ENCODE data around the gene PPP2R1A. TPM values are rescaled to one million over a fixed set of nuclear protein-coding genes. Genes with fewer than 3 reads are reported as not detected.
A peak's percentile ranks its signal among the peaks of the same experiment; 100 is the strongest.
"Not testable (repeated sequence)": the region's sequence is repeated elsewhere in the genome, so short reads cannot be mapped to it uniquely, and the experiment has no call there.

Gene PPP2R1A

DNA sequence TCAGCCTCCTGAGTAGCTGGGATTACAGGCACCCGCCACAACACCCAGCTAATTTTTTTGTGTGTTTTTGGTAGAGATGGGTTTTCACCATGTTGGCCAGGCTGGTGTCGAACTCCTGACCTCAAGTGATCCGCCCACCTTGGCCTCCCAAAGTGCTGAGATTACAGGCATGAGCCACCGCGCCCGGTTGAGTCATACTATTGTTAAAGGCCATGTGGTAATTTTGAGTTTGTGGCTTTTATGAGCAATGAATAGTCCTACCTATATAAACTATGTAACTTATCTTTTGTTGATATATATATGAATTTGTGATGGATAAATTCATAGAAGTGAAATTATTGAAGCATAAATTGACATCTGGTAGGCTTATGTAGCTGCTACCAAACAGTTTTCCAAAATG lies 75.7 kb downstream of the PPP2R1A start:
- not testable (repeated sequence) for H3K9me3 ChIP-seq (replicated peaks; ENCODE audit: low read length); H3K4me1 ChIP-seq (ENCODE audit: control insufficient read depth, insufficient read depth, low read length); H3K4me3 ChIP-seq (ENCODE audit: low read length); H3K9ac ChIP-seq (ENCODE audit: low read depth, low read length); H3K36me3 ChIP-seq (ENCODE audit: insufficient read depth, low read length); H3K4me2 ChIP-seq (ENCODE audit: low read length); H3K27me3 ChIP-seq (ENCODE audit: control insufficient read depth, insufficient read depth, low read length)

GRCh38 chr19:52269338-52270261 lies 79.7 kb downstream of the PPP2R1A start, which contains the start of gene ZNF766:
ZNF766 (plus strand) TSS chr19:52269587; CDS start chr19:52269614, 27 bp downstream.
- peak within 1 kb of the TSS; percentile 99 for H3K4me3 ChIP-seq (ENCODE audit: low read length)
- peaks cover 17% of the 10 kb centered on the region for H3K36me3 ChIP-seq (ENCODE audit: insufficient read depth, low read length)
- H3K4me1 ChIP-seq (ENCODE audit: control insufficient read depth, insufficient read depth, low read length) = peaks cover 13% of the 10 kb centered on the region
- peak within 1 kb of the TSS; percentile 100 for H3K9ac ChIP-seq (ENCODE audit: low read depth, low read length)
- H3K27me3 ChIP-seq (ENCODE audit: control insufficient read depth, insufficient read depth, low read length) = no peaks in the 10 kb centered on the region
- H3K9me3 ChIP-seq (replicated peaks; ENCODE audit: low read length) = no peaks in the 10 kb centered on the region
- H3K4me2 ChIP-seq (ENCODE audit: low read length) = peak within 1 kb of the TSS; percentile 84

DNA sequence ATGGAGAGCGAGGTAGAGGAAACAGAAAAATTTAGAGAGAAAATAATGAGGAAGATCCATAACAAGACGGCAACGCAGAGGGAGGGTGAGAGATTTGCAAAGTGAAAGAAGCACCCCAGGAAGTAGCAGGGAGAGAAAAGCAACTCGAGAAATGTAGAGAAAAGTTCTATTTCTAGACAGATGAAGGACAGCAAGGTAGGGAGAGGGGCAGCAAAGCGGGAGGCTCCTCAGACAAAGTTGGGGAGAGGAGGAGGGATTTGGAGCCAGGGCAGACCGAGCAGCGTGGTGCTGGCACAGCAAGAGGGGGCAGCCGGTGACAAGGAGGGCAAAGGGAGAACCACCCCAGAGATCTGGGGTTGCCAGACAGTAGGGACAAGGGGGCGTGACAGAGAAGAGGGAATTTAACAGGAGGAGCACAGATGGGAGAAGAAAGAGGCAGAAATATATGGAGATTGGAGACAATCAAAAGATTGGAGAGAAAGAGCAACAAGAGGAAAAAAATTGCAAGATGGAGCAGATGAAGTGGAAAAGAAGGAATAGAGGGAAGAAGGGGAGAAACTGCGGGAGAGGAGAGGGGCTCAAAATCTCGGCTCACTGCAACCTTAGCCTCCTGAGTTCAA lies 80.5 kb downstream of the PPP2R1A start:
- Histone ChIP-seq H3K9ac (ENCODE audit: low read depth, low read length) (peak overlapping the region; percentile 100), H3K36me3 (ENCODE audit: insufficient read depth, low read length) (peaks cover 17% of the 10 kb centered on the region), H3K4me3 (ENCODE audit: low read length) (peak overlapping the region; percentile 99), H3K27me3 (ENCODE audit: control insufficient read depth, insufficient read depth, low read length) (no peaks in the 10 kb centered on the region), H3K4me2 (ENCODE audit: low read length) (peak overlapping the region; percentile 84), H3K4me1 (ENCODE audit: control insufficient read depth, insufficient read depth, low read length) (peaks cover 13% of the 10 kb centered on the region), H3K9me3 (replicated peaks; ENCODE audit: low read length) (no peaks in the 10 kb centered on the region)

- Histone ChIP-seq H3K9me3 (replicated peaks; ENCODE audit: low read length) (no peaks in the 10 kb centered on the region), H3K4me3 (ENCODE audit: low read length) (no peak overlapping the region), H3K27me3 (ENCODE audit: control insufficient read depth, insufficient read depth, low read length) (no peaks in the 10 kb centered on the region), H3K9ac (ENCODE audit: low read depth, low read length) (no peak overlapping the region), H3K4me1 (ENCODE audit: control insufficient read depth, insufficient read depth, low read length) (peaks cover 13% of the 10 kb centered on the region), H3K36me3 (ENCODE audit: insufficient read depth, low read length) (peaks cover 18% of the 10 kb centered on the region), H3K4me2 (ENCODE audit: low read length) (no peak overlapping the region)
Observed at GRCh38 chr19:52273301-52273700, 83.4 kb downstream of the PPP2R1A start.

DNA sequence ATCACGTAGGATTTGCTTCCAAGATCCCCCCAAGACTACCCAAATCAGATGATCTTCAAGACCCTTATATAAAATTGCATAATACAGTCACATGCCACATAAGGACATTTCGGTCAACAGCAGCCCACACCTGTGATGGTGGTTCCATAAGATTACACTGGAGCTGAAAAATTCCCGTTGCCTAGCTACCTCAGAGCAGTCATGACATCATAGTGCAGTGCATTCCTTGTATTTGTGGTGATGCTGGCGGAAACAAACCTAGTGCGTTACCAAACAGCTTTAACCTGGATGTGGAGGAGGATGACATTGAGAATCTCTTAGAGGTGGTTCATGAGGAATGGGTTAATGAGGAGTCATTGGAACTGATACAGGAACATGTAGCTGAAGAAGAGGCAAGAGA lies 84.3 kb downstream of the PPP2R1A start:
- H3K4me3 ChIP-seq (ENCODE audit: low read length) = no peak overlapping the region
- H3K9ac ChIP-seq (ENCODE audit: low read depth, low read length) = no peak overlapping the region
- no peaks in the 10 kb centered on the region for H3K27me3 ChIP-seq (ENCODE audit: control insufficient read depth, insufficient read depth, low read length)
- peaks cover 21% of the 10 kb centered on the region for H3K36me3 ChIP-seq (ENCODE audit: insufficient read depth, low read length)
- no peak overlapping the region for H3K4me2 ChIP-seq (ENCODE audit: low read length)
- H3K4me1 ChIP-seq (ENCODE audit: control insufficient read depth, insufficient read depth, low read length) = peaks cover 8% of the 10 kb centered on the region
- no peaks in the 10 kb centered on the region for H3K9me3 ChIP-seq (replicated peaks; ENCODE audit: low read length)

- Histone ChIP-seq H3K4me1 (ENCODE audit: control insufficient read depth, insufficient read depth, low read length) (peaks cover 4% of the 10 kb centered on the region), H3K9ac (ENCODE audit: low read depth, low read length) (no peak overlapping the region), H3K4me3 (ENCODE audit: low read length) (no peak overlapping the region), H3K4me2 (ENCODE audit: low read length) (no peak overlapping the region), H3K9me3 (replicated peaks; ENCODE audit: low read length) (no peaks in the 10 kb centered on the region), H3K36me3 (ENCODE audit: insufficient read depth, low read length) (peaks cover 21% of the 10 kb centered on the region), H3K27me3 (ENCODE audit: control insufficient read depth, insufficient read depth, low read length) (no peaks in the 10 kb centered on the region)
Observed at GRCh38 chr19:52275988-52276387, 86.1 kb downstream of the PPP2R1A start.

GRCh38 chr19:52277471-52277870 lies 87.6 kb downstream of the PPP2R1A start:
- Histone ChIP-seq H3K4me1 (ENCODE audit: control insufficient read depth, insufficient read depth, low read length) (no peaks in the 10 kb centered on the region), H3K27me3 (ENCODE audit: control insufficient read depth, insufficient read depth, low read length) (no peaks in the 10 kb centered on the region), H3K4me3 (ENCODE audit: low read length) (no peak overlapping the region), H3K4me2 (ENCODE audit: low read length) (no peak overlapping the region), H3K9ac (ENCODE audit: low read depth, low read length) (no peak overlapping the region), H3K36me3 (ENCODE audit: insufficient read depth, low read length) (peaks cover 21% of the 10 kb centered on the region), H3K9me3 (replicated peaks; ENCODE audit: low read length) (no peaks in the 10 kb centered on the region)

Small RNA genes within 50 kb of the gene (small RNA-seq; reads per million reads assigned to genes)
- not detected for gene MIR6801
- gene RF00019 = not detected
- 0.77 reads per million, percentile 14 among the genes with 10 or more reads in this experiment for gene RPL37P23
